Fibroblast of skin of back (primary cell): Measurements from ENCODE around the gene DBP.
"Not testable (repeated sequence)": the region's sequence is repeated elsewhere in the genome, so short reads cannot be mapped to it uniquely, and the experiment has no call there.

Experiments
- DNase-seq: peaks from one replicate; pipeline ENCODE4 v3.0.0-alpha.2; 2013

DBP gene

GRCh38 chr19:48665786-48666185, 28.6 kb upstream of the DBP start:
- DNase-seq = no peak

GRCh38 chr19:48664476-48664875, 27.3 kb upstream of the DBP start:
- DNase-seq = no peak

GRCh38 chr19:48663667-48664066, 26.5 kb upstream of the DBP start:
- DNase-seq = peak; percentile 20

- no peak for DNase-seq
Measured at GRCh38 chr19:48661711-48662090, 24.5 kb upstream of the DBP start.

- DNase-seq = peak; percentile 89
Measured at GRCh38 chr19:48660852-48661710, 23.9 kb upstream of the DBP start.

GRCh38 chr19:48659768-48660167, 22.6 kb upstream of the DBP start:
- DNase-seq = no peak

- no peak for DNase-seq
Measured at GRCh38 chr19:48658483-48658882, 21.3 kb upstream of the DBP start.

GRCh38 chr19:48657828-48658227, 20.6 kb upstream of the DBP start:
- not testable (repeated sequence) for DNase-seq

- peak; percentile 86 for DNase-seq
Measured at GRCh38 chr19:48656840-48657474, 19.8 kb upstream of the DBP start.

GRCh38 chr19:48654299-48655059, 17.3 kb upstream of the DBP start:
- DNase-seq = no peak

GRCh38 chr19:48651683-48652048, 14.5 kb upstream of the DBP start:
- DNase-seq = no peak

- DNase-seq = no peak
Measured at GRCh38 chr19:48650974-48651682, 13.9 kb upstream of the DBP start.

GRCh38 chr19:48648134-48648533, 11.0 kb upstream of the DBP start:
- DNase-seq = no peak

- no peak for DNase-seq
Measured at GRCh38 chr19:48646722-48647216, 9.6 kb upstream of the DBP start.

GRCh38 chr19:48646001-48646721, 9.0 kb upstream of the DBP start, which contains the start of gene CA11:
Gene CA11, minus strand, starts transcription at chr19:48646187. Its CDS starts 555 bp downstream, at chr19:48645632.
- peak; percentile 80 for DNase-seq

- DNase-seq = no peak
Measured at GRCh38 chr19:48645620-48646000, 8.4 kb upstream of the DBP start.

- peak; percentile 66 for DNase-seq
Measured at GRCh38 chr19:48644839-48645619, 7.8 kb upstream of the DBP start.

- no peak for DNase-seq
Measured at GRCh38 chr19:48644355-48644754, 7.2 kb upstream of the DBP start.

- no peak for DNase-seq
Measured at GRCh38 chr19:48642862-48643261, 5.7 kb upstream of the DBP start.

- no peak for DNase-seq
Measured at GRCh38 chr19:48641850-48642249, 4.7 kb upstream of the DBP start.
